ENCODE data around the gene PPM1H.
A peak's percentile ranks its signal among the peaks of the same experiment; 100 is the strongest.
"Not testable (repeated sequence)": the region's sequence is repeated elsewhere in the genome, so short reads cannot be mapped to it uniquely, and the experiment has no call there.

PPM1H gene

DNA sequence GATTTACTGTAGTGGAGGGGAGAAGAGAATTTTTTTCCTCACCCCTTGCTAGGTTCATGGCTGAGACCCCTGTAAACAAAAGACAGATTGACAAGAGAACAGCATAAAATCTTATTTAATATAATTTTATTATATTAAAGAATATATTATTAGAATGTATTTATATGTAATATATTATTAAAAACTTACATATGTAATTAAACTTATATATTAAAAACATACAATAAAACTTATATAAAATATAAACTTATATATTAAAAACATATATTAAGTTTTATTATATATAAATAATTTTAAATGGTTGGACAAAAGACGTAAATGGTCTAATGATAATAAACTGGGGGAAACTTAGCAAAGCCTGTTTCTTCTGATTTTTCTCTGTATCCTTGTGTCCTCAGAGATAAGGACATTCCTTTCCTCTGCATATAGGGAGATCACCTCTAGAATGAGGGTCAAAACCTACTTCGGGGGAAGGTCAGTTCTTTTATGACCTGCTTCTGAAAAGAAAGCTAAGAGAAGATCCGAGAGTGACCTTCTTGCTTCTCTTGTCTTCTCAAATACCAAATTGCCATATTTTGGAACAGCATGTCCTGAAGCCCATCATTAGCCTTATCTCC lies 8.9 kb upstream of the PPM1H start:
- DNase-seq (ENCODE audit: low spot score): no peak

DNA sequence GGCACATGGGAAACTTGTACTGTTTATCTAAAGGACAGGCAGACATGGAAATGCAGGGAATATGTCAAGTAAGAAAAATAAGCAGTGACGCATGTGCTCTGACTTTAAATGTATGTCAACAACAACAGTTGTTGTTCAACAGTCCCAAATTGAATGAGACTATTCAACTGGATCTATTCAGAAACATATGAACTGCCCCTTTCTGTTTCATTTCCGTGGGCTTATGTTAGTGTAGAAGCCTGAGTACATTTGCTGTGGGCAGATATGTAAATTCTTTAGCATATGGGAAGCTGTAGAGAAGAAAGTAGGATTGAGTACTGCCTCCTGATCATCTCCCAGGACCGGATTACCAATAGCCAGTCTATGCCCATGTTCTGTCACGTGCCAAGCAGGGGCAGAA lies 7.4 kb upstream of the PPM1H start:
- not testable (repeated sequence) for DNase-seq (ENCODE audit: low spot score)

DNA sequence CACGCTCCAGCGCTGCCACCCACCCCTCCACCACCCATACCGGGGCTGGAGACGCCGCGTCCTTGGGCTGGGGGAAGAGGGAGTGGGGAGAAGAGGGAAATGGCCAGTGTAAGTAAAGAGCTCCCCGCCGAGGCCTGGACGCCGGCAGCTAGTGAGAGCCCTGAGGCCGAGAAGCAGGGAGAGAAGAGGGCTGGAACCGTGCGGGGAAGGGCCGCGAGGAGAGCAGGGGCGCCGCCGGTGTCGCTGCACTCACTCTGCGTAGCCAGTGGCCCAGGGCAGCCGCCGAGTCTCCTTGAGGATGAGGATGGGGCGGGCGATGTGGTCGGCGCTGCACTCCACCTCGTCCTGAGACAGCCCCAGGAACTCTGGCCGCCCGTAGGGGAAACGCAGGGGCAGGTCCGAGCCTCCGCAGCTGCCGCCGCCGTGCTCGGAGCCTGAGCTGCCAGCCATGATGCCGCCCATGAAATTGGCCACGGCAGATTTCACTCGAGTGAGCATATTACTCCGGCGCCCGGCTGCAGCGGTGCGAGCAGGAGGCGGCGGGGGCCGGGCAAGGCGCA lies 631 bp downstream of the PPM1H start:
- peak; percentile 11 for DNase-seq (ENCODE audit: low spot score)

DNA sequence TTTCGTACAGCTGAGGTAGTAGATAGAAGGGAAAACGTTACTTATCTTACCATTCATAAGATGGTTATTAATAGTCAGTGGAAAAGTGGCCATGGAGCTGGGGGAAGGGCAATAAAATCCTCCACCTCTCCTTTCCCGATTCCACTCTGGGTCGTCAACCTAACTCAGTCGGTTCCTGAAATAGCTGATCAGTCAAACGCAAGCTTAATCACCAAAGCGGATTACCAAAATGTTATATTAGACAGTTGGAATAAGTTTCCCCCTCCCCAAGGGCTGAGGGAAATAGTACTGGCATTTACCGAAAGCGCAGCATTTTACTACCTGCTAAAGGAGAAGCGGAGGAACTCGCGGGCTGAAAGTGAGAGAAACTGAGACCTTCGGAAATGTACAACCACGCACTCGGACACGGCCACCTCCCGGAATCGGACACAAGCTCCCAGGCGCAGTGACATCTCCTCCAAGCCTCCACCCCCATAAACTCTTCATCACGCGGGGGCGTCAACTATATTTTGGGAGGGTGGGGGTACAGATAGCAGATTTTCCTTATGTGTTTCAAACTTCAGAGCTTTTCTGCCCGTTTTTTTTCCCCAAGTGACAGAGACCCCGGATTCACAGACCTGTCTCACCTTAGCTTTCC lies 1.2 kb downstream of the PPM1H start:
- DNase-seq (ENCODE audit: low spot score): no peak

DNA sequence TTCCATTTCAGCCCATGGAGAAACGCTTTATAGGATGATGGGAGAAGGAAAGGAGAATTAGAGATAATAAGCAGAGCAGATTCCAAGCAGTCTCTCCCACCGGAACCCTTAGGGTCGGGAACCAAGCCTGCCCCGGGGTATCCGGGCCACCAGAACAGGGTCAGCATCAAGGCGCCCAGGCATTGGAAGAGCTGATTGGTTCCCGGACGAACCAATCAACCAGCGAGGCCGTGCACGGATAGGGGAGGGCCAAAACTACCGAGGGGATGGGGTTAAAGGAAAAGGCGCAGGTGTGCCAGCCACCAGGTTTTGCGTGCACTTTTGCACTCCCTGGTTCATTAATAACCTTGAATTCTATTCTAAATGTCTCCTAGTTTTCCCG lies 1.7 kb downstream of the PPM1H start:
- no peak for DNase-seq (ENCODE audit: low spot score)

DNA sequence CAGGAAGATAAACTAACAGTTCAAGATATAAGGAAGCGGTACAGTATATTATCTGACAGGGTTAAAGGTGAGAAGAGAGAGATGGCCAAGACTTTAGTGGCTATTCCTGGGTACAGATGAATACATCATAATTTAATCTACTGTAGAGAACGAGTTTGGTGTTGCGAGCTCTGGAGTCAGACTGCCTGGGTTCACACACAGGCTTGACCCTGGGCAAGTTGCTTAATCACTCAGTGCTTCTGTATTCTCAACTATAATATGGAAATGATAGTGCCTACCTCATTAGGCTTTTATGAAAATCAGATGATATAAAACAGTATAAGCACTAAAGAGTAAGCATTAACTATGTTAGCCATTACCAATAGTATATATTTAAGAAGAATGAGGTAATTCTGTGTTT lies 3.5 kb downstream of the PPM1H start:
- DNase-seq (ENCODE audit: low spot score): no peak

DNA sequence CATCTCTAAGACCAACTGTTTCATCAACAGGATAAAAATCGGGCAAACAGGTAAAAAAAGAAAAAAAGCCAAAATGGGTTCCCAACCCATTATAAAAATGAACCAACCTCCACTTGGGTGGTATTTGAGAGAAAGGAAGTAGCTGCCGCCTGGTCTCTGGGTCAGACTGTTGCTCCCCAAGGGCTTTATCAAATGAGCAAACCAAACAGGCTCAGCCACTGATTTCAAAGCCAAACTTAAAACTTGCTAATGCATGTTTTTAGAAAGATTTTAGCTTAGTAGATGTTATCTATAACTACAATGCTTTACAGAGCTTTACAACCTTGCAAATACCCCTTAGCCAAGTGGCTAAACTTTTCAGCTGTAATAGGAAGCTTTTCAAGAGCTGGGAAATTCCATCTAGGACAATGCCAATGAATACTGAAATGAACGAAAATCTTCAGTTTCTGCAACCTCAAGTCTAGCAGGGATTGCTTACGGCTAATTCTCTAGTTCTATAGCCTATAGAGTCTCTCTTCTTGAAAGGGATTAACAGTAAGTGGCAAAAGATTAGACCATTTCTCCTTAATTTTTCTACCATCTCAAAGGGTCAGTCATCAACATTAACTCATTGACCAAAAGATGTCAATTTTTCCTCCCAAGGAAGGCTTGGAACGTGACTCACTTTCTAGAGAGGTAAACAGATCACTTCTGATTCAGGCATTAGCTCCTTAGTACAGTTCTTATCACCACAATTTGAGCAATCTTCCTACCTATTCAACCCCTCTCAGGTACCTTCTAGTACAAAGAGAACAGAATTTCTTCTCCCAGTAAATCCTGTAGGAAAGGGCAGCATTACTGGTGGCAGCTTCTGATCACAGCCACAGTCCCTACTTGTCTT lies 4.2 kb downstream of the PPM1H start:
- no peak for DNase-seq (ENCODE audit: low spot score)

DNA sequence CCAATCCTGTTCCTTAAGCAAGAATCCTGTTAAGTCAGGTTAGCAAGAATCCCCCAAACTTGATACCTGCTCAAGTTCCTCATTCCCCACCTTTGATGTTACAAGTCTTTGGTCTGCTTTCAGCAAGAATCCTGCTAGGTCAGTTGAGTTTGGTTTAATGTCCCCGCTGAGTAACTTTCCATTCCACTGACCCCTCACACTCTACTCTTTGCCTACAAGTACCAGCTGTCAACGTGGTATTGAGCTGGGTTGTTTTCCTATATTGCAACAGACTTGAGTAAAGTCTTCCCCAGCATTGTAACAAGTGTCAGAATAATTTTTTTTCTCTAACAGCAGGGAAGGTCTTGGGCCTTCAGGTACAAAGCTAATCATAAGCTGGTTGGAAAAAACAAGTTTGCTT lies 6.3 kb downstream of the PPM1H start:
- DNase-seq (ENCODE audit: low spot score): no peak

DNA sequence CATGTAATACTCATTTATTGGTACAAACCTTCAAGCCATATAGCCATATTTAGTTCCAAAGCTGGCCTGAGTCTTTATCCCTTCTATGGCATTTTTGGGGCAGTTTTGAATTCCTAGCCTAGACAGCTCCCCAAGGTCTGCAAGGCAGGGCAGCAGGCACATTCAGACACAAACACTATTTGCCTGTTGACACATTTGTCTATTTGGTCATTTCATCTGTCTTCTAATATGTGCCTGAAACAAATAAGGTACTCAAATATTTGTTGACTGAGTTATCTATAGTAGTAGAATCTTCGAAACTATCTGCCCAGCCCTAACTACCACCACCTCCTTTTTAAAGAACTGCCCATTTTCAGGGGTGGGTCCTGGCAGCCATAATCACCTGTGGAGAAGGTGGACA lies 9.3 kb downstream of the PPM1H start:
- DNase-seq (ENCODE audit: low spot score): no peak

DNA sequence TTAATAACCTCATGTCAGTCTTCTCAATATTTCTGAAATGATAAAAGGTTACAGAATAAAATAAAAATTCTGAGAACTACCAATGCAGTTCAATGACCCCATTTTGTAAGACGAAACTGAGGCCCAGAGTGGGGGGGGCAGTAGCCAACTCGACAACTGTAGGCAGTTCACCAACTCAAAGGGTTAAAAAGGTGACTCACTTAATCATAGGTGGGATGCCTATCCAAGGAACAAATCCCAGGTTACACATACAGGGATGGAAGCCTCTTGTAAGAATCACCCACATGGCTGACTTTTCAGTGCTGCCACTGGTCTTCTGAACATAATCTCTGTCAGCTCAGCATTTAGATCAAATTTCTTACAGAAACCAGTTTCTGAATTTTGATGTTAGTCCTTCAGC lies 10.9 kb downstream of the PPM1H start:
- no peak for DNase-seq (ENCODE audit: low spot score)

DNA sequence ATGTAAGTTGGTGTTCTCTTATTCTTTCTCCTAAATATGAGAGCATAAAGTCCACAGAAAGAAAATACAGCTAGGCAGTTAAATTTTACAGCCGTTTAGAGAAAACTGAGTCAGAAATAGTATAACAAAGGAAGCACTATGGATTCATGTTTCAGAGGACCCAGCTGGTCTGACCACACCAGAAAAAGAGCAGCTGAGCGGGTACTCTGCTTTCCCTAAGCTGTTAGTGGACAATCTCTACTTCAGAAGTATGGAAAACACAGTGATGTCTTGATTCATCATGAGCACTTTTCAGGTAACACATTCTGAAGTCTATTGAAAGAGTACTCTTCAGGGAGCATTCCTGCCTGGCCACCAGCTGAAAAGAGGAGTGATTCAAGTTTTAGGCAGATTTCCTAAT lies 12.4 kb downstream of the PPM1H start:
- DNase-seq (ENCODE audit: low spot score): no peak

DNA sequence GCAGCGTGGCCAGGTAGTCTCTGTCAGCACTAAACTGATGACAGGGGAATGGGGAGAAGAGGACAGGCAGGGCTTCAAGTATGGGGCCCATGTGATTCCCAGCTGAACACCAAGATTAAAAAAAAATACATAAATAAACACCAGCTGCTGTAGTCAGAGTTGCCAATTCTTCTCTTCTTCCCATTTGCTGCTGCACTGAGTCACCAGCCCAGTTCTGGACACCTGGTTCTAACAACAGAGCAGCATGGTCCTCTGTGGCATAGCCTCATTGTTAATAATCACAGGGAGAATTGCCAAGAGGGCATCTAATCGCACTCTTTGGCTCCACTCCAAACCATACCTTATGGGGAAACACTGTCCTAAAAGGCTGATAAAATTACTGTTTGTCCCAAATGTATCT lies 15.1 kb downstream of the PPM1H start:
- DNase-seq (ENCODE audit: low spot score): no peak

DNA sequence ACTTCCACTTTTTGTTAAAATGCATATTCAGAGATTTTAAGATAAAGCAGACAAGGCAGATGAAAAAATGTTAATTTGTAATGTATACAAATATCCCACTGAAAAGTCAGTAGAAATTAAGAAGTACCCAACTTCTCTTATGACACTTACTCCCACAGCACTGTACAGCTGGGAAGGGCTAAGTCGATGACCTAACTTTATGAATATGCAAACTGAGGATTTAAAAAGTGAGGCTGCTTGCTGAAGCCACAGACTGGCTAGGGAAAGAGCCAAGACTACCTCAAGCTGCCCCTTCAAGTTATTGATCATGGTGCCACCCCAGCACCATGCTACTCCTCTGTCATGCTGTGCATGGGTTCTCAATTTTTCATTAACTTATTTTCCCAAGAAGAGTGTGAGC lies 17.0 kb downstream of the PPM1H start:
- no peak for DNase-seq (ENCODE audit: low spot score)

DNA sequence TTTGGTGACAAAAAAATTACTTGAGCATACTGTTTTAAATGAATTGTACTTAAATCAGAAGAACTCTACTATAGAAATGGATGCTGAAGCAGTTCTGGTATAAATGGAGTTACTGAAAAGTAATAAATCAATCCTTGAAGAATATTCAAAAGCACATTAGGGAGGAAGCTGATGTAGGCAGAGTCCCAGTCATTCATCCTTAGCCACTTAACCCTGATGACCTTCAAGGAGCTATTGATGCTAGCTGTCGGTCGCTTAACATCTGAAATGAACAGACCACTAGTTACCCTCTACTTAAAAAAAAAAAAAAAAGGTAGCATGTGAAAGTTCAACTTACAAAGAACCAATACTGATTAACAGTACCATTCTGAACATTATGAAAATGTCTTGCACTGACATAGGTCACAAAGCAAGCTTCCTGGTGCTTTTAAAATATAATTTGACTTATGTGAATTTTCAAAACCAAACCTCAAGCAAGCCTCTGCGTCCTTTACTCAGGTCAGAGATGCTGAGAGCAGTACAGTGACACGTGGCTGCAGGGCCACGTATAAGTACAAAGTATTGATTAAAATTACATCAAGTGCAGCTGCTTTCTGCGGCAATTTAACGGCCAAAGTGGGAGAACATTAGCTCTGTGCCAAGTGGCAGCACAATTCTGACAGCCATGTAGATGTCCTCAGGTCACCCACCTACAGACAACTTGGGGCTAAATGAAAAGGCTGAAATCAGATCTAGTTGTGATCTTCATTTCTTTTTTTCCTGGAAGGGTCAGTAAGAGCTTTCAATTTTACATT lies 18.1 kb downstream of the PPM1H start:
- no peak for DNase-seq (ENCODE audit: low spot score)

DNA sequence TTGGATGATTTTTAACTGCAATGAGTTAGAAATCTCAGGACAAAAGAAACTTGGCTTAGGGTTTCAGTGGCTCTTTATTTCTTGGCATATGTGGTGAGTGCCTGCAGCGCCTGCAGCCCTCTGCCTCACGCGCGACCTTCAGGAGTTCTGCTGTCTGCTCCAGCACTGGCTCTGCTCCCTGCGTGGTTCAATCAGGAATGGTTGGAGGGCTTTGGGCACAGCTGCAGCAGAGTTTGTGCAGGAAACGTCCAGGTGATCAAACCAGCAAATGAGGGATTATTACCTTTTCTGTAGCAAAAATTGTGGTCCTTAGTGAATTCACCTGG lies 19.8 kb downstream of the PPM1H start:
- no peak for DNase-seq (ENCODE audit: low spot score)

DNA sequence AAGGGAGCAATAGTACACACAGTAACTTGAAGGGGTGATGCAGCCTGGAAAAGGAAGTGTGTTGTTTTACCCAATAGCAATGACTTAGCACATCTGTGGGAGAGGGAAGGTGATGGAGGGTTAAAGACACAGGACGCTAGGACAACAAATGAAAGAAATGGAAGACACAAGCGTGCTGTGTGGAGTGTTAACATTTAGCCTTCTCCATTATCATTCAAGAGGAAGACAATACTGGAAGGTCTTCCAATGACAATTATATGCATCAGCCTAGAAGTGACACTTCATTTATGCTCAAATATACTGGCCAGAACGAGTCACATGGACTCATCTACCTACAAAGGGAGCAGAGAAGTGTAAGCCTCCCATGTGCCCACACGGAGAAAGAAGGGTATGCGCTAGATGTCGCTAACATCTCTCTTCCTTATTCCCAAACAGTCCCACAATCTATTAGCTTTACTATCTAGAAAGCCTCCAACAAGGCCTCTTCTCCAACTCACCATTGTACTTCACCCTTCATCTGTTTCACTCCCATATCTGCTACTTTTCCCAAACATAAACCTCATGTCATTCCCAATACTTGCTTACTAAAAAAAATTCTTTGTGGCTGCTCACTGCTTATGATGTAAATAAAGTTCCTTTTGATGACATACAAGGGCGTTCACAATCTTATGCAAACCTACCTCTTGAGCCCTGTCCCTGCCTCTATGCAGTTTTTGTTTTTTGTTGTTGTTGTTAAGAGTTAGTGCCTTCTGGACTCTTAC lies 20.3 kb downstream of the PPM1H start:
- no peak for DNase-seq (ENCODE audit: low spot score)

DNA sequence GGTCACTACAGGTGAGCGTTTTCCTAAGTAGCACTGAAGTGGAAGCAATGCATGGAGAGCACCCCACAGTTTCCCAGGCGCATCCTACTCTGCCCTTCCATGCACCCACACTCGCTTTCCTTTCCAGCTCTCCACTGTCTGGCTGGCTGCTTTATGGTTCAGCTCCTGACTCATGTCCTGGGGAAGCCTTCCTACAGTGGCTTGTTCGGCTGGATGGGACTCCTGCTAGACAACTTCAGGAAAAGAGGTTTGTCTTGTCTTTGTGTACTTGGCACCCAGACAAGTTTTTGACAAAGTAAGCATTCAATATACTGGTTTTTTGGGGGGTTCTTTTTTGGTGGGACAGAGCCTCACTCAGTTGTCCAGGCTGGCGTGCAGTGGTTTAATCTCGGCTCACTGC lies 21.6 kb downstream of the PPM1H start:
- DNase-seq (ENCODE audit: low spot score): no peak

DNA sequence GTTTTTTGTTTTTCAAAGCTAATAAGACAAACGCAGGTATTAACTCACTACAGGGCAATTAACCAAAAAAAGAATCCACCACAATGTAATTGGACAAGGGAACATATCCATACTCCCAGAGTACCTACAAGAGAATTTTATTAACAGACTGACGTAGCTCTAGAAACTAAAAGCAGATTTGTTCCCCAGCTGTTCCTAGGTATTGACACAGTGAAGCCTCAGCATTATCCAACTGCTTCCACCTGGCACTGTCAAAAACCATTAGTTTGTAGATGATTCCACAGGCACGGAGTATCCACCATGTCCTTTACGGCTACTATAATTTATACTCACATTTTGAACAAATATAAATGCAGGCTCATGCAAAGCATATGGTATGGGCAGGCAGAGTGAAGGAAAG lies 22.3 kb downstream of the PPM1H start:
- DNase-seq (ENCODE audit: low spot score): no peak

DNA sequence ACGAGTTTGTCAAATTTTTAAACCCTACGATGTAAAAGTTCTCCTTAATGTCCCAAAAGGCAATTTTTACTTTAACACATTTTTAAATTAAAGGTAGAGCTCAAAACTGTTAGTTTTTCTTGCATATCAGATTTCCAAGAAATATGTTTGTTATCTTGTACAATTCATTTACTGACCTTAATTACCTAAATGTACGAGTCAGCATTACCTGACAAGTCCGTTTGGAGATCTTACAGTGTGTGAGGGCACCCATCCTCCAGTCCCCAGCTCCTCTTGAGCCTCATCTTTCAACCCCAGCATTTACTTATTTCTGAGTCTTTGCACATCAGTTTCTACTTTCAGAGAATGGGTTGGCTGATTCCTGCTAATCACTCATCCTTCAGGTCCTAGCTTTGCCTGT lies 23.7 kb downstream of the PPM1H start:
- DNase-seq (ENCODE audit: low spot score): no peak

DNA sequence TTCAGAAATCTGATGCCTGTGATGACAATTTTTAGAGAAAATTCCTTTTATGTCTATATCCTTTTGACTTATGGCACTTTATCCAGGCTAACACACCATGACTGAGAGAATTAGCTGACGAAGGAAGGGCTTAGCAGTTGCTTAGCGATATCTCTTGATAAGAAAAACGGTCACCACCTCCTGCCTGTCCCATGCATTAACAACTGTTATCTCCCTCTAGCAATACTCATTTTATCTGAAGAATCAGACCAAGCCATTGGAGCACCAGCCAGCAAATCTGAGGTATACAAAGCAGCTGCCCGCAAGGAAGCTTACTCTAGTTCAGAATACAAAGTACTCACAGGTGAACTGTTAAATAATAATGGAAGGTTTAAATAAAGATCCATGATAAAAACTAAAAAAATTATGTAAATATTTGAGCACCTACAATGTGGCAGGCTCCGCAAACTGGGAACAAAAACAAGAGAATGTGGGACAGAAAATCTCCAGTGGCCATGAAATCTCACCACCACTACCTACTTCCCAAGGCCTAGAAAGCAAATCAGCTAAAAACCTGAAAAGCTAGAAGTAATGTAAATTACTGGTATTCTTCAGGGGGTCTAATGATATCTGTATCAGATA lies 24.3 kb downstream of the PPM1H start:
- no peak for DNase-seq (ENCODE audit: low spot score)

DNA sequence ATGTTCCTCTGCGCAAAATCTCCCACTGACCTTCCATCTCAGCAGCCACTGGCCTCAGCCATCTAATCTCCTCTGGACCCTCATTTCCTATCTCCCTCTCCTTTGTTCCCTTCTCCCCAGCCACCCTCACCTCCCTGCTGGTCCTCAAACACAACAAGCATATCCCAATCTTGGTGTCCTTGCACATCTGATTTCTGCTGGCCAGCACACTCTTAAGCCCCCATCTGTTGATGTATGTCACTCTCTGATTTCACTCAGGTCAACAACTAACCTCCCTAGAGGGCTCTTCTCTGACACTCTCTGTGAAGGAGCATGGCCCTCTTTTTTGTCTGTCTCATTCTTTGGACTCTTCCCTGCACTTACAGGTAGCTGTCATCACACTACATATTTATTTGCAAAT lies 25.6 kb downstream of the PPM1H start:
- no peak for DNase-seq (ENCODE audit: low spot score)
